GM10266 (cell line): ENCODE measurements around the gene RAB26.
"Not testable (repeated sequence)": the region's sequence is repeated elsewhere in the genome, so short reads cannot be mapped to it uniquely, and the experiment has no call there.

Experiments used
- DNase-seq: peaks from one replicate; pipeline ENCODE4 v3.0.0; 2012; ENCODE audit errors: extremely low spot score
- TF ChIP-seq, protein P1 (sequence below): IDR thresholded peaks from 2 replicates; pipeline ENCODE4 v1.5.1; 2012; ENCODE audit warnings: mild to moderate bottlenecking, low read depth; ENCODE audit not compliant: control insufficient read depth, insufficient read depth; ENCODE audit errors: missing control alignments

Gene RAB26, protein sequence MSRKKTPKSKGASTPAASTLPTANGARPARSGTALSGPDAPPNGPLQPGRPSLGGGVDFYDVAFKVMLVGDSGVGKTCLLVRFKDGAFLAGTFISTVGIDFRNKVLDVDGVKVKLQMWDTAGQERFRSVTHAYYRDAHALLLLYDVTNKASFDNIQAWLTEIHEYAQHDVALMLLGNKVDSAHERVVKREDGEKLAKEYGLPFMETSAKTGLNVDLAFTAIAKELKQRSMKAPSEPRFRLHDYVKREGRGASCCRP

GRCh38 chr16:2147981-2148671, at the start of gene RAB26:
Gene RAB26 (plus strand): TSS chr16:2148625. CDS start chr16:2148784, 159 bp downstream.
- DNase-seq: peak; percentile 72
- TF ChIP-seq, protein P1, sequence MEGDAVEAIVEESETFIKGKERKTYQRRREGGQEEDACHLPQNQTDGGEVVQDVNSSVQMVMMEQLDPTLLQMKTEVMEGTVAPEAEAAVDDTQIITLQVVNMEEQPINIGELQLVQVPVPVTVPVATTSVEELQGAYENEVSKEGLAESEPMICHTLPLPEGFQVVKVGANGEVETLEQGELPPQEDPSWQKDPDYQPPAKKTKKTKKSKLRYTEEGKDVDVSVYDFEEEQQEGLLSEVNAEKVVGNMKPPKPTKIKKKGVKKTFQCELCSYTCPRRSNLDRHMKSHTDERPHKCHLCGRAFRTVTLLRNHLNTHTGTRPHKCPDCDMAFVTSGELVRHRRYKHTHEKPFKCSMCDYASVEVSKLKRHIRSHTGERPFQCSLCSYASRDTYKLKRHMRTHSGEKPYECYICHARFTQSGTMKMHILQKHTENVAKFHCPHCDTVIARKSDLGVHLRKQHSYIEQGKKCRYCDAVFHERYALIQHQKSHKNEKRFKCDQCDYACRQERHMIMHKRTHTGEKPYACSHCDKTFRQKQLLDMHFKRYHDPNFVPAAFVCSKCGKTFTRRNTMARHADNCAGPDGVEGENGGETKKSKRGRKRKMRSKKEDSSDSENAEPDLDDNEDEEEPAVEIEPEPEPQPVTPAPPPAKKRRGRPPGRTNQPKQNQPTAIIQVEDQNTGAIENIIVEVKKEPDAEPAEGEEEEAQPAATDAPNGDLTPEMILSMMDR: no peak

DNA sequence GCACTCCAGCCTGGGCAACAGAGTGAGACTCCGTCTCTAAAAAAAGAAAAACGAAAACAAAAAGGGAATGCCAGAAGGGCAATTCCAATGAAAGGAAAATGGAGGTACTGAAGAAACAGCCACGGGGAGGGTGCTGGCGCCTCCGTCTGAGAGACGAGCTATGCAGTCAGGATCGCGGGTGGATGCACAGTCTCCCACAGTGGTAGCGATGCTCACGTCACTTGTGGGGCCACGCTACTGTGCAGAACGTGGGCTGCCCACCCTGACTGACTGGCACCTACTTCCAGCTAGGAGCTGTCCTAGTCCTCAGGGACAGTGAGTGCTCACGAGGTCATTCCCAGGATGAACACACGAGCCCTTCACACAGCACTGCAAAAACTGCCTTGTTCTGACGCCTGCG, 46.8 kb upstream of the RAB26 start:
- not testable (repeated sequence) for DNase-seq

DNA sequence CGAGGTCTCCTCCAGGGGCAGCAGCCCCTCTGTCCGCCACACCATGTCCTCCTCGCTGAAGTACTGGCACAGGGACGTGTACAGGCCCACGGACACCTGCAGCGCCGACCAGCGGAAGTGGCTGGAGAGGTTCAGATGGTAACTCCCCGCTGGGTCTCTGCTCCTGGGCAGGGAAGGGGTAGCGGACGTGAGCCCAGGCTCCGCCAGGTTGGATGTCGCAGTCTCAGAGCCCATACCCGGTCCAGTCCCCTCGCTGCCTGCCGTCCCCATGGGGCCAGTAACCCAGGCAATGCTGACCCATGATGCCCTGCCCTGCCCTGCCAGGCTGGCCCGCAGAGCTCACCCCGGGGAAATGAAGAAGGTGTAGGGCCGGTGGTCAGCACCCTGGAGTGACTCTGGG, 46.0 kb upstream of the RAB26 start:
- DNase-seq: no peak
- TF ChIP-seq, protein P1: no peak

DNA sequence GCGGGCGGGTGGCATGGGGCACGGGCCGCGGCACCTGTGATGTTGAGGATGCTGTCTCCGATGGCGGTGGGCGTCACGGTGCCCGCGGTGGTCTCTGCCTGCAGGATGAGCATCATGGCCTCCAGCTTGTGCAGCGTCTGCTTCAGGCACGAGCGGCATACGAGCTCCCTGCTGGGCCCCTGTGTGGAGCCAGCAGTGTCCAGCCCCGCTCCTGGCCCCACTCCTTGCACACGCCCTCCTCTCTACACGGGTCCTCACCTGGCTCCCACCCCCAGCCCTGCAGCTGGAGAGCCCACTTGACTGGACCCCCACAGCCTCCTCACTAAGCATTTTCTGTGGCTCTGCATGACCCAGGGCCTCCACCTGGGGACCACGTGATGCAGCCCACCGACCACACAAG, 44.0 kb upstream of the RAB26 start:
- DNase-seq: not testable (repeated sequence)

DNA sequence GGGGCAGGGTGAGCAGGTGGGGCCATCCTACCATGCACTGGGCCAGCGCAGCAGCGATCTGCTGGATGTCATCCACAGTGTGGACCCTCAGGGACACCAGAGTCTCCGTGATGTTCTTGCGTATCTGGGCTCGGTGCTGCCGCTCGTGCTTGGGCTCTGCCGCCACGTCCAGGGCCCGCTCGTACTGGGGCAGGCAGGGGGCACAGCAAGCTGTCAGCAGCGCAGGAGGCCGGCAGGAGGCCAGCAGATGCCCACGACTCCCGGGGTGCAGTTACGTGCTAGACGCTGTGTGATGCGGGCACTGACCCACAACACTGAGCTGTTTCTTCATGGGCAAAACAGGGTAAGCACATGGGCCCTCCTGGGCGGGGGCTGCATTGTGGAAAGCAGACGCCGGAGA, 43.1 kb upstream of the RAB26 start:
- not testable (repeated sequence) for DNase-seq

- not testable (repeated sequence) for DNase-seq
Observed at GRCh38 chr16:2105769-2106168, 42.7 kb upstream of the RAB26 start.

DNA sequence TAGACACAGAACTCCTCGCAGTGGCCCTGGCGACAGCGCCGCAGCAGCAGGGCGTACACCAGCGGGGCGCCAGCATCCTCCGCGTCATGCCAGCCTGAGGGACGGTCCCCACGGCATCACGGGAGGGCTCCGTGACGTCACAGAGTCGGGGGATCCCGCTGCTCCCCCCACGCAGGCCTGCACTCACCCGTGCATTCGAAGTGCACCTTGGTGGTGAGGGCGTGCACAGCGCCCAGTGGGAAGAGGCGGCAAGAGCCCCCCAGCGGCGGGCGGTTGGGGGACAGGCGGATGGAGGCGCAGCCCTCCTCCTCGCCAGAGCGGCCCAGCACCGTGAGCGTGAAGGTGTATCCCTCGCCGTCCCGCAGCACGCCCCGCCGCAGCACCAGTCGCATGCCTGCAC, 42.2 kb upstream of the RAB26 start:
- DNase-seq: not testable (repeated sequence)

DNA sequence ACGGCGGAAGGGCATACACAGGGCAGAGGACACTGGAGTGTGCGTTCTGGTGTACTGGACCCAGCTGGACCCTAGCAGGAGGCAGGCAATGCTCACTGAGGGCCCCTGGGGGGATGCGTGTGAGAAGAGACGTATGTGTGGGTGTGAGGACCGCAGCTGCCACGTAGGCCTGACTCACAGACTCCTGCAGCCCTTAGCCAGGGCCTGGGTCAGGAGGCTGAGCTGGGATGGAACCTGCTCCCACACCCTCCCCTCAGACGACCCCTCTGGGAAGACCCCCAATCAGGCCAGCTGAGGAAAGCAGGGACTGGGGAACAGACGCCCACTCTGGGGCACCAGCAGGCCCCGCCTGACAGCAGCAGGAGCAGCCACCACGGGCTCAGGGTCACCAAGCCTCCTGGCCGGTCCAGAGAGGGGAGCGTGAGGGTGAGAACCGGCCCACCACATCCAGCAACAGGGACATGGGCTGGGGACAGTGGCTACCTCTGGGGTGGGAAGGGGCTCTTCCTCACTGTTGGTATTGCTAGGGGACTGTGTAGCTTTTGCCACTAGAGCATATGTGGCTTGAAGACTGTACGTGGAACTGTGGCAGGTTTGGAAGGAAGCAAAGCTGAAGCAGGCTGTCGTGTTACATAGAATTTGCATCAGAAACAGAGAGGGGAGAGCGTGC, 41.2 kb upstream of the RAB26 start:
- not testable (repeated sequence) for DNase-seq

DNA sequence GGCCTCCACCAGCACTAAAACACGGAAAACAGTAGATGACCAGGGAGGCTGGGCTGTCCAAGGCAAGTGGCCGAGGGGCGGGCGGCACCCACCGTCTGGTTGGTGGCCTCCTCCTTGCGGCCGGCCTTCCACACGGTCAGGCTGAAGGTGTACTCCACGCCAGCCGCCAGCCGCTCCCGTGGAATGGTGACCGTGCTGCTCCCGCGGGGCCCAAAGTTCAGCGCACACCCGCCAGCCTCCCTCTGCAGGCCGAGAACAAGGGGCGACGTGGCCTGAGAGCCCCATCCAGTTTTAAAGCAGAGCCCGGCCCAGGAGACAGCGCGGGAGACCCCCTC, 40.7 kb upstream of the RAB26 start:
- DNase-seq: not testable (repeated sequence)

DNA sequence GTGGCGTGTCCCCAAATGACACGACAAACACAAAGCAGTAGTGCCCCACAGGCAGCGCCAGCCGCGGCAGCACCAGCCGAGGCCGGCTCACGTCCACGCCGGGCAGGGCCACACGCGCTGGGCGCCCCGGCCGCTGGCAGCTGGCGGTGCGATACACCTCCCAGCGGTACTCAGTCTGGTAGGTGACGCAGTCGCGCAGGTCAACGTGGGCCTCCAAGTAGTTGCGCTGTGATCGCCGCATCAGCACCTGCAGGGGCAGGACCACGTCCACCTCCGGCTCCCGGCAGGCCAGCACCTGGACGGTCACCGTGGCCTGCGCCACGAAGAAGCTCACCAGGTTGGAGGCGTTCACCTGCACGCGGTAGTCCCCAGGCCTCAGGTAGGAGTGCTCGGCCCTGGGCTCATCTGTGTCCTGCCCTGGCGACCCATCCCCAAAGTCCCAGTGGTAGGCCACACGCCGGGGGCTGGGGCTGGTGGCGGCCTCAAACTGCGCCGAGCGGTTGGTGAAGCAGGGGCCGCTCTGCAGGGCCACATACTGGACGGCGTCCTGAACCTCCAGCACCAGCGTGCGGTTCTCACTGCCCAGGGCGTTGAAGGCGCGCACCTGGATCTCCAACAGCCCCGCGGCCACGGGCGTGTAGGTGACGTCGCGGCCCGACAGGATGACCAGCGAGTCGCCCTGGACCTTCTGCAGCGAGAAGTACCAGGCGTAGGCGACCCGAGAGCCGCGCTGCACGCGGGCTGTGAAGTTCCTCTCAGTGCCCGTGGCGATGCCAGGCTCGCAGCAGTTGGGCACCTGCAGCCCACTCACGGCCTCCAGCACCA, 39.8 kb upstream of the RAB26 start:
- DNase-seq: not testable (repeated sequence)

DNA sequence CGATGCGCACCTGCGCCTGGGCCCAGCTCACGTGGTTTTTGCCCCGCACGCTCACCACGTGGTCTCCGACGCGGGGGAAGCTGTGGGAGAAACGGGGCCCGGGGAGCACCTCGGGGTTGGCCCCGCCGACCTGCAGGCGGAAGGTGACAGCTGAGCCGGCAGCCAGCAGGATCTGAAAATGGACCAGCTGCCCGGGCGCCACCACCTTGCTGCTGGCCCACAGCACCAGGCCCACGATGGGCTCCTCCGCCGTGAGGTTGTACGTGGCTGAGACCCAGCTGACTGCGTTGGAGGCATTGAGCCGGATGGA, 39.2 kb upstream of the RAB26 start:
- DNase-seq: not testable (repeated sequence)

DNA sequence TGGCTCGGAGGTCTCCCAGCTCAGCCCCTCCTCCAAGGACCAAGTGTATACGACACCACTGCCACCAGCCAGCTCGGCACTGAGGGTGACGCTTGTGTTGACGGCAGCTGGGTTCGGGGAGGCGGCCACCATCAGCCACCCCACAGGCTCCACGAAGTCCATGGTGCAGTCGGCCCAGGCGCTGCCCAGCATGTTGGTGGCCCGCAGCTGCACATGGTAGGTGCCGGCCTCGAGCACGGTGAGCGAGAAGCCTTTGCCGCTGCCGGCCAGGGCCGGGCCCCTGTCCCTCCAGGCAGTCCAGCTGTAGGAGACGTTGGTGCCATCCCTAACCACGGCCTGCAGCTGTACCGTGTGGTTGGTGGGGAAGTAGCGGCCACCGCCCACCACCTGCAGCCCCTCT, 38.6 kb upstream of the RAB26 start:
- DNase-seq: not testable (repeated sequence)

GRCh38 chr16:2110332-2111008, 38.0 kb upstream of the RAB26 start:
- DNase-seq: not testable (repeated sequence)

DNA sequence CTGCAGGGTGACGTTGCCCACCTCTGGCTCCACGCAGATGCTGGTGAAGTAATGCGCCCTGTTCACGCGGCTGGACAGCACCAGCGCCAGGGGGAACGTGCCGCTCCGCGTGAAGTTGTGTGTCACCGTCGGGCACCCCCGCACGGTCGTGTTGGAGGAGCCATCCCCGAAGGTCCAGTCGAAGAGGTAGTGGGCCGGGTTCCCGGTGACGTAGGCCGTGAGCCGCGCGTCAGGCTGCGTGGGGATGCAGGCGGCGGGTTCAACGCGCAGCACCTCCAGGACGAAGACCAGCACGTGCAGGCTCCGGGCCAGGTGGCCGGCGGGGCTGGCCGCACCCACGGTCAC, 37.4 kb upstream of the RAB26 start:
- not testable (repeated sequence) for DNase-seq

GRCh38 chr16:2111412-2112335, 36.8 kb upstream of the RAB26 start:
- not testable (repeated sequence) for DNase-seq

DNA sequence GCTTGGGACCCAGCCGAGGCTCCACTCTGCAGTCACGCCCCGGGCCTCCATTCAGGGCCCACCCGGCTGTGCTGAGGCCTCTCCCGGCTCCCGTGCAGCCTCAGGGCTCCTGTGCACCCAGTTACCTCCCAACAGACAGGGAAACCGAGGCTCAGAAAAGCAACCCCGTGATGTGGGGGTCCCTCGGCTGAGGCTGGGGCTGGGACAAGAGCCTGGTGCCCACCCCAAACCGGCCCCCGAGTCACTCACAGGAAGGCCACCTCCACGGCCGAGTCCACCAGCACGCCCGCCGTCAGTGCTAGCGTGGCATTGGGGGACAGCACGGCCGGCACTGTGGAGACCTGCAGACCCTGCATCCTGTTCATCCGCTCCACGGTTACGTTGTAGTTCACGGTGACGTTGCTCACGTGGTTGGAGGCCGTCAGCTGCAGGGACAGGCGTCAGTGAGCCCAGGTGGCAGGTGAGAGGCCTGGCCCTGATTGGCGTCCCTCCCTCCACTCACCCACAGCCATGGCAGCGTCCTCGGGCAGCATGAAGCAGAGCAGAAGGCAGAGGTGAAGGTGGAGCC, 35.8 kb upstream of the RAB26 start:
- not testable (repeated sequence) for DNase-seq
